ENCODE results near the gene SMIM36.
"Not testable (repeated sequence)": the region's sequence is repeated elsewhere in the genome, so short reads cannot be mapped to it uniquely, and the experiment has no call there.

The SMIM36 gene

GRCh38 chr17:55482591-55483389 lies 28.5 kb downstream of the SMIM36 start:
- H3K27ac ChIP-seq: no peak overlapping the region
- no peak for TF ChIP-seq ZFX (IDR thresholded peaks at IDR 0.05; ENCODE audit: borderline replicate concordance)
- TF ChIP-seq, protein P1, sequence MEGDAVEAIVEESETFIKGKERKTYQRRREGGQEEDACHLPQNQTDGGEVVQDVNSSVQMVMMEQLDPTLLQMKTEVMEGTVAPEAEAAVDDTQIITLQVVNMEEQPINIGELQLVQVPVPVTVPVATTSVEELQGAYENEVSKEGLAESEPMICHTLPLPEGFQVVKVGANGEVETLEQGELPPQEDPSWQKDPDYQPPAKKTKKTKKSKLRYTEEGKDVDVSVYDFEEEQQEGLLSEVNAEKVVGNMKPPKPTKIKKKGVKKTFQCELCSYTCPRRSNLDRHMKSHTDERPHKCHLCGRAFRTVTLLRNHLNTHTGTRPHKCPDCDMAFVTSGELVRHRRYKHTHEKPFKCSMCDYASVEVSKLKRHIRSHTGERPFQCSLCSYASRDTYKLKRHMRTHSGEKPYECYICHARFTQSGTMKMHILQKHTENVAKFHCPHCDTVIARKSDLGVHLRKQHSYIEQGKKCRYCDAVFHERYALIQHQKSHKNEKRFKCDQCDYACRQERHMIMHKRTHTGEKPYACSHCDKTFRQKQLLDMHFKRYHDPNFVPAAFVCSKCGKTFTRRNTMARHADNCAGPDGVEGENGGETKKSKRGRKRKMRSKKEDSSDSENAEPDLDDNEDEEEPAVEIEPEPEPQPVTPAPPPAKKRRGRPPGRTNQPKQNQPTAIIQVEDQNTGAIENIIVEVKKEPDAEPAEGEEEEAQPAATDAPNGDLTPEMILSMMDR (IDR thresholded peaks at IDR 0.05): no peak

- no peak overlapping the region for H3K27ac ChIP-seq
- TF ChIP-seq, protein P1 (IDR thresholded peaks at IDR 0.05): no peak
- no peak for TF ChIP-seq ZFX (IDR thresholded peaks at IDR 0.05; ENCODE audit: borderline replicate concordance)
Observed at GRCh38 chr17:55480631-55481315, 30.5 kb downstream of the SMIM36 start.

DNA sequence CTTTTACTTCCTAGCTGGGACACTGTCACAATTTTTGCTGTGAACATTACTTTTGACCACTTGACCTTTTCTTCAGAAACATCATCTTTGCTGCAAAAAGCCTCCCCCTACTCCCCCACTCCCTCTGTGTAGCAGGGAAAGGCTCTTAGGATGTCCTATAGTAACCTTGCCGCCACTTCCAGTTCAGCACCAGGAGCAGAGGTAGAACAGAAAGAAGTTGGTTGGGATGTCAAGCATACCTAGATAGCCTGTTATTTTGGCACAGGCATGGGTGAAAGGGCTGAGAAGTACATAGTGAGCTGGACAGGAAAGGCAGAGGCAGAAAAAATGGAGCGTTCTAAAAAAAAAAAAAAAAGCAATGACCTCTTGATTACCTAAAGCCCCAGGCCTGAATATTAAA lies 31.3 kb downstream of the SMIM36 start:
- H3K27ac ChIP-seq: no peak overlapping the region
- TF ChIP-seq, protein P1 (IDR thresholded peaks at IDR 0.05): no peak
- TF ChIP-seq ZFX (IDR thresholded peaks at IDR 0.05; ENCODE audit: borderline replicate concordance): no peak

- no peak overlapping the region for H3K27ac ChIP-seq
- no peak for TF ChIP-seq ZFX (IDR thresholded peaks at IDR 0.05; ENCODE audit: borderline replicate concordance)
- TF ChIP-seq, protein P1 (IDR thresholded peaks at IDR 0.05): no peak
Observed at GRCh38 chr17:55478971-55479370, 32.3 kb downstream of the SMIM36 start.

GRCh38 chr17:55466671-55467070 lies 44.6 kb downstream of the SMIM36 start:
- no peak overlapping the region for H3K27ac ChIP-seq
- TF ChIP-seq, protein P1 (IDR thresholded peaks at IDR 0.05): no peak
- TF ChIP-seq ZFX (IDR thresholded peaks at IDR 0.05; ENCODE audit: borderline replicate concordance): no peak

DNA sequence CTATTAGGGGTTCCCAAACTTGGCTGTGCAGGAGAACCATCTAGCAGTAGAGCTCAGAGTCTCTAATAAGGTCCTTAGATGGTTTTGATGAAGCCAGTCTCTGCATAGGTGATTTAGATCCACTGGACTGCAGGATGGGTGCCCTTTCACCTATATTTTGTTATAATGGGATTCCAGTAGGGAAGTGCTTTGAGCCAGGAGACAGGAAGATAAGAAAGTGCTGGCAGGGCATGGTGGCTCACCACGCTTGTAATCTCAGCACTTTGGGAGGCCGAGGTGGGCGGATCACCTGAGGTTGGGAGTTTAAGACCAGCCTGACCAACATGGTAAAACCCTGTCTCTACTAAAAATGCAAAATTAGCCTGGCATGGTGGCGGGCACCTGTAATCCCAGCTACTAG lies 45.5 kb downstream of the SMIM36 start:
- H3K27ac ChIP-seq: not testable (repeated sequence)

- no peak overlapping the region for H3K27ac ChIP-seq
- no peak for TF ChIP-seq ZFX (IDR thresholded peaks at IDR 0.05; ENCODE audit: borderline replicate concordance)
- TF ChIP-seq, protein P1 (IDR thresholded peaks at IDR 0.05): no peak
Observed at GRCh38 chr17:55463600-55463999, 47.7 kb downstream of the SMIM36 start.

Measured in 22Rv1 (cell line).